GM12875 (cell line): ENCODE results near the gene MMEL1.
"Not testable (repeated sequence)": the region's sequence is repeated elsewhere in the genome, so short reads cannot be mapped to it uniquely, and the experiment has no call there.

Experiments
- H3K4me3 ChIP-seq: one replicate; pipeline ENCODE4 v1.5.1; 2011; ENCODE audit warnings: low read depth, low read length, control low read depth
- TF ChIP-seq, protein P1 (sequence below): IDR thresholded peaks from 2 replicates; pipeline ENCODE4 v1.5.1; 2011; ENCODE audit warnings: low read depth, mild to moderate bottlenecking, control low read depth, inconsistent platforms, low read length, moderate library complexity, borderline replicate concordance; ENCODE audit not compliant: insufficient read depth

Gene MMEL1, protein sequence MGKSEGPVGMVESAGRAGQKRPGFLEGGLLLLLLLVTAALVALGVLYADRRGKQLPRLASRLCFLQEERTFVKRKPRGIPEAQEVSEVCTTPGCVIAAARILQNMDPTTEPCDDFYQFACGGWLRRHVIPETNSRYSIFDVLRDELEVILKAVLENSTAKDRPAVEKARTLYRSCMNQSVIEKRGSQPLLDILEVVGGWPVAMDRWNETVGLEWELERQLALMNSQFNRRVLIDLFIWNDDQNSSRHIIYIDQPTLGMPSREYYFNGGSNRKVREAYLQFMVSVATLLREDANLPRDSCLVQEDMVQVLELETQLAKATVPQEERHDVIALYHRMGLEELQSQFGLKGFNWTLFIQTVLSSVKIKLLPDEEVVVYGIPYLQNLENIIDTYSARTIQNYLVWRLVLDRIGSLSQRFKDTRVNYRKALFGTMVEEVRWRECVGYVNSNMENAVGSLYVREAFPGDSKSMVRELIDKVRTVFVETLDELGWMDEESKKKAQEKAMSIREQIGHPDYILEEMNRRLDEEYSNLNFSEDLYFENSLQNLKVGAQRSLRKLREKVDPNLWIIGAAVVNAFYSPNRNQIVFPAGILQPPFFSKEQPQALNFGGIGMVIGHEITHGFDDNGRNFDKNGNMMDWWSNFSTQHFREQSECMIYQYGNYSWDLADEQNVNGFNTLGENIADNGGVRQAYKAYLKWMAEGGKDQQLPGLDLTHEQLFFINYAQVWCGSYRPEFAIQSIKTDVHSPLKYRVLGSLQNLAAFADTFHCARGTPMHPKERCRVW

DNA sequence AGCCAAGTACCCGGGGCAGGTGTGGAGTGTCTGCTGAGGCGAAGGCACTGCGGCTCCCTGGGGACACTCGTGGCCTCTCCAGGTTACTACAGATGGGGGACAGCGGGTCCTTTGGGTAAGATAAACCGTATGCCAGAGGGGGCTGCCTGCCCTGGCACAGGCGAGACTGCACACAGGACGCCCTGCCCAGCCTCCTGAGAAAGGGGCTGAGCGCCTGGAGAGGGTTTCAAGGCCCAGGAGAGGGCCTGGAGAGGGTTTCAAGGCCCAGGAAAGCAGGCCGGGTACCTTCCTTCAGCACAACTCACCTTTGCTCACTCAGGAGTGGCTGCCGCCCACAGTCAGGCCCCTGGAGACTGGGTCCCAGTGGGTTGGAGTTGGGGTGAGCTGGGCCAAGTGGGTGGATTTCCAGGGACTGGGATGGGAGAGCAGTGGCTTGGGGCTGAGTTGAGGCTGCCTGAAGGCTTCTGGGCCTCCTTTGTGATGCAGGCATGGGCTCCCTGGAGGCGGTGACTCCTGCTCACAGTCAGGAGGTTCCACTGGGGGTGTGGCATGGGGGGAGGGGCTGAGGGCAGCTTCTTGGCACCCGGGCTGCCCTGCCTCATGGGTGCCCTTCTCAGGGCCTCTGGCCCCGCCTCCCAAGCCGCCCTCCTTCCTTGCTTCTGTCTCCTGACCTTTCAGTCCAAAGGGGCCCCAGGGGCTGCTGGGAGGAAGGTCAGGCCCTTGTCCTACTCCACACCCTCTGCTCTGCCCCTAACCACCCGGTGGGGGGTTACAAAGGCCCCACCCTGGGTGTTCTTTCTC is at the start of gene MMEL1:
MMEL1 (minus strand) TSS at position 456 of the 801 bp plus-strand sequence. CDS start 3,532 bp downstream, outside the sequence.
- TF ChIP-seq, protein P1, sequence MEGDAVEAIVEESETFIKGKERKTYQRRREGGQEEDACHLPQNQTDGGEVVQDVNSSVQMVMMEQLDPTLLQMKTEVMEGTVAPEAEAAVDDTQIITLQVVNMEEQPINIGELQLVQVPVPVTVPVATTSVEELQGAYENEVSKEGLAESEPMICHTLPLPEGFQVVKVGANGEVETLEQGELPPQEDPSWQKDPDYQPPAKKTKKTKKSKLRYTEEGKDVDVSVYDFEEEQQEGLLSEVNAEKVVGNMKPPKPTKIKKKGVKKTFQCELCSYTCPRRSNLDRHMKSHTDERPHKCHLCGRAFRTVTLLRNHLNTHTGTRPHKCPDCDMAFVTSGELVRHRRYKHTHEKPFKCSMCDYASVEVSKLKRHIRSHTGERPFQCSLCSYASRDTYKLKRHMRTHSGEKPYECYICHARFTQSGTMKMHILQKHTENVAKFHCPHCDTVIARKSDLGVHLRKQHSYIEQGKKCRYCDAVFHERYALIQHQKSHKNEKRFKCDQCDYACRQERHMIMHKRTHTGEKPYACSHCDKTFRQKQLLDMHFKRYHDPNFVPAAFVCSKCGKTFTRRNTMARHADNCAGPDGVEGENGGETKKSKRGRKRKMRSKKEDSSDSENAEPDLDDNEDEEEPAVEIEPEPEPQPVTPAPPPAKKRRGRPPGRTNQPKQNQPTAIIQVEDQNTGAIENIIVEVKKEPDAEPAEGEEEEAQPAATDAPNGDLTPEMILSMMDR = no peak
- no peak within 1 kb of the TSS for H3K4me3 ChIP-seq

DNA sequence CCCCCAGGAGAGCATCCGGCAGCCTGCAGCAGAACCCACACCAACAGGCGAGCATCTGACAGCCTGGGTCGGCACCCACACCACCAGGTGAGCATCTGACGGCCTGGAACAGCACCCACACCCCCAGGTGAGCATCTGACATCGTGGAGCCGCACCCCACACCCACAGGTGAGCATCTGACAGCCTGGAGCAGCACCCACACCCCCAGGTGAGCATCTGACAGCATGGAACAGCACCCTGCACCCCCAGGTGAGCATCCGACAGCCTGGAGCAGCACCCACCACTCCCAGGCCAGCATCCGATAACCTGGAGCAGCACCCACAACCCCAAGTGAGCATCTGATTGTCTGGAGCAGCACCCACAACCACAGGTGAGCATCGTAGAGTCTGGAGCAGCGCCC is 43.9 kb upstream of the MMEL1 start:
- H3K4me3 ChIP-seq = not testable (repeated sequence)

DNA sequence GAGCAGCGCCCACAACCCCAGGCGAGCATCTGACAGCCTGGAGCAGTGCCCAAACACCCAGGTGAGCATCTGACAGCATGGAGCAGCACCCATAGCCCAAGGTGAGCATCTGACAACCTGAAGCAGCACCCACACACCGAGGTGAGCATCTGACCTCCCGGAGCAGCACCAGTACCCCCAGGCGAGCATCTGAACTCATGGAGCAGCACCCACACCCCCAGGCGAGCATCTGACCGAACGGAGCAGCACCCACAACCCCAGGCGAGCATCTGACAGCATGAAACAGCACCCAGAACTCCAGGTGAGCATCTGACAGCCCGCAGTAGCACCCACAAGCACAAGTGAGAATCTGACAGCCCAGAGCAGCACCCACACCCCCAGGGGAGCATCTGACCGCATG is 38.8 kb upstream of the MMEL1 start:
- H3K4me3 ChIP-seq = not testable (repeated sequence)

DNA sequence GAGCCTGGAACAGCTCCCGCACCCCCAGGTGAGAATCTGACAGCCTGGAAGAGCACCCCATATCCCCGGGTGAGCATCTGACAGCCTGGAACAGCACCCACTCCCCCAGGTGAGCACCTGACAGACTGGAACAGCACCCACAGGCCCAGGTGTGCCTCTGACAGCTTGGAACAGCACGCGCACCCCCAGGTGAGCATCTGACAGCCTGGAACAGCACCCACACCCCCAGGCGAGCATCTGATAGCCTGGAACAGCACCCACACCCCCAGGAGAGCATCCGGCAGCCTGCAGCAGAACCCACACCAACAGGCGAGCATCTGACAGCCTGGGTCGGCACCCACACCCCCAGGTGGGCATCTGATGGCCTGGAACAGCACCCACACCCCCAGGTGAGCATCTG is 27.0 kb upstream of the MMEL1 start:
- not testable (repeated sequence) for H3K4me3 ChIP-seq

DNA sequence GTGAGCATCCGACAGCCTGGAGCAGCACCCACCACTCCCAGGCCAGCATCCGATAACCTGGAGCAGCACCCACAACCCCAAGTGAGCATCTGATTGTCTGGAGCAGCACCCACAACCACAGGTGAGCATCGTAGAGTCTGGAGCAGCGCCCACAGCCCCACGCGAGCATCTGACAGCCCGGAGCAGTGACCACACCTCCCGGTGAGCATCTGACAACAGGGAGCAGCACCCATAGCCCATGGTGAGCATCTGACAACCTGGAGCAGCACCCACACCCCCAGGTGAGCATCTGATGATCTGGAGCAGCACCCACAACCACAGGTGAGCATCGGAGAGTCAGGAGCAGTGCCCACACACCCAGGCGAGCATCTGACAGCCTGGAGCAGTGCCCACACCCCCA is 25.1 kb upstream of the MMEL1 start:
- not testable (repeated sequence) for H3K4me3 ChIP-seq

DNA sequence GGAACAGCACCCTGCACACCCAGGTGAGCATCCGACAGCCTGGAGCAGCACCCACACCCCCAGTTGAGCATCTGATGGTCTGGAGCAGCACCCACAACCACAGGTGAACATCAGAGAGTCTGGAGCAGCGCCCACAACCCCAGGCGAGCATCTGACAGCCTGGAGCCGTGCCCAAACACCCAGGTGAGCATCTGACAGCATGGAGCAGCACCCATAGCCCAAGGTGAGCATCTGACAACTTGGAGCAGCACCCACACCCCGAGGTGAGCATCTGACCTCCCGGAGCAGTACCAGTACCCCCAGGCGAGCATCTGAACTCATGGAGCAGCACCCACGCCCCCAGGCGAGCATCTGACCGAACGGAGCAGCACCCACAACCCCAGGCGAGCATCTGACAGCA is 24.3 kb upstream of the MMEL1 start:
- not testable (repeated sequence) for H3K4me3 ChIP-seq

DNA sequence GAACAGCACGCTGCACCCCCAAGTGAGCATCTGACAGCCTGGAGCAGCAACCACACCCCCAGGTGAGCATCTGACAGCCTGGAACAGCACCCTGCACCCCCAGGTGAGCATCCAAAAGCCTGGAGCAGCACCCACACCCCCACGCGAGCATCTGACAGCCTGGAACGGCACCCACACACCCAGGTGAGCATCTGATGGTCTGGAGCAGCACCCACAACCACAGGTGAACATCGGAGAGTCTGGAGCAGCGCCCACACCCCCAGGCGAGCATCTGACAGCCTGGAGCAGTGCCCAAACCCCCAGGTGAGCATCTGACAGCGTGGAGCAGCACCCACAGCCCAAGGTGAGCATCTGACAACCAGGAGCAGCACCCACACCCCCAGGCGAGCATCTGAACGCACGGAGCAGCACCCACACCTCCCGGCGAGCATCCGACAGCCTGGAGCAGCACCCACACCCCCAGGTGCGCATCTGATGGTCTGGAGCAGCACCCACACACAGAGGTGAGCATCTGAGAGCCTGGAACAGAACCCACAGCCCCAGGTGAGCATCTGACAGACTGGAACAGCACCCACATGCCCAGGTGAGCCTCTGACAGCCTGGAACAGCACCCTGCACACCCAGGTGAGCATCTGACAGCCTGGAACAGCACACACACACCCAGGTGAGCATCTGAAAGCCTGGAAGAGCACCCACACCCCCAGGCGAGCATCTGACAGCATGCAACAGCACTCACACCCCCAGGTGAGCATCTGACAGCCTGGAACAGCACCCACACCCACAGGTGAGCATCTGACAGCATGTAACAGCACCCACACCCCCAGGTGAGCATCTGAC is 23.0 kb upstream of the MMEL1 start:
- not testable (repeated sequence) for H3K4me3 ChIP-seq

DNA sequence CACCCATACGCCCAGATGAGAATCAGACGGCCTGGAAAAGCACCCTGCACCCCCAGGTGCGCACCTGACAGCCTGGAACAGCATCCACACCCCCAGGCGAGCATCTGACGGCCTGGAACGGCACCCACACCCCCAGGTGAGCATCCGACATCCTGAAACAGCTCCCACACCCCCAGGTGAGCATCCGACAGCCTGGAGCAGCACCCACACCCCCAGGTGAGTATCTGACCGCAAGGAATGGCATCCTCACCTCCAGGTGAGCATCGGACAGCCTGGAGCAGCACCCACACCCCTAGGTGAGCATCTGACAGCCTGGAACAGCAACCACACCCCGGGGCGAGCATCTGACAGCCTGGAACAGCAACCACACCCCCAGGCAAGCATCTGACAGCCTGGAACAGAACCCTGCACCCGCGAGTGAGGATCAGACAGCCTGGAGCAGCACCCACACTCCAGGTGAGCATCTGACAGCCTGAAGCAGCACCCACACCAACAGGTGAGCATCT is 21.7 kb upstream of the MMEL1 start:
- not testable (repeated sequence) for H3K4me3 ChIP-seq

DNA sequence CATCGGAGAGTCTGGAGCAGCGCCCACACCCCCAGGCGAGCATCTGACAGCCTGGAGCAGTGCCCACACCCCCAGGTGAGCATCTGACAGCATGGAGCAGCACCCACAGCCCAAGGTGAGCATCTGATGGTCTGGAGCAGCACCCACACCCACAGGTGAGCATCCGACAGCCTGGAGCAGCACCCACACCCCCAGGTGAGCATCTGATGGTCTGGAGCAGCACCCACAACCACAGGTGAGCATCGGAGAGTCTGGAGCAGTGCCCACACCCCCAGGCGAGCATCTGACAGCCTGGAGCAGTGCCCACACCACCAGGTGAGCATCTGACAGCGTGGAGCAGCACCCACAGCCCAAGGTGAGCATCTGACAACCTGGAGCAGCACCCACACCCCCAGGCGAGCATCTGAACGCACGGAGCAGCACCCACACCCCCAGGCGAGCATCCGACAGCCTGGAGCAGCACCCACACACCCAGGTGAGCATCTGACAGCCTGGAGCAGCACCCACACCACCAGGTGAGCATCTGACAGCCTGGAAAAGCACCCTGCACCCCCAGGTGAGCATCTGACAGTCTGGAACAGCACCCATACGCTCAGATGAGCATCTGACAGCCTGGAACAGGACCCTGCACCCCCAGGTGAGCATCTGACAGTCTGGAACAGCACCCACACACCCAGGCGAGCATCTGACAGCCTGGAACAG is 21.1 kb upstream of the MMEL1 start:
- H3K4me3 ChIP-seq = not testable (repeated sequence)

DNA sequence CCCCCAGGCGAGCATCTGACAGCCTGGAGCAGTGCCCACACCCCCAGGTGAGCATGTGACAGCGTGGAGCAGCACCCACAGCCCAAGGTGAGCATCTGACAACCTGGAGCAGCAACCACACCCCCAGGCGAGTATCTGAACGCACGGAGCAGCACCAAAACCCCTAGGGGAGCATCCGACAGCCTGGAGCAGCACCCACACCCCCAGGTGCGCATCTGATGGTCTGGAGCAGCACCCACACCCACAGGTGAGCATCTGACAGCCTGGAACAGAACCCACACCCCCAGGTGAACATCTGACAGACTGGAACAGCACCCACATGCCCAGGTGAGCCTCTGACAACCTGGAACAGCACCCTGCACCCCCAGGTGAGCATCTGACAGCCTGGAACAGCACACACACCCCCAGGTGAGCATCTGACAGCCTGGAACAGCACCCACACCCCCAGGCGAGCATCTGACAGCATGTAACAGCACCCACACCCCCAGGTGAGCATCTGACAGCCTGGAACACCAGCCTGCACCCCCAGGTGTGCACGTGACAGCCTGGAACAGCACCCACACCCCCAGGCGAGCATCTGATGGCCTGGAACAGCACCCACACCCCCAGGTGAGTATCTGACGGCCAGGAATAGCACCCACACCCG is 20.2 kb upstream of the MMEL1 start:
- H3K4me3 ChIP-seq = not testable (repeated sequence)

DNA sequence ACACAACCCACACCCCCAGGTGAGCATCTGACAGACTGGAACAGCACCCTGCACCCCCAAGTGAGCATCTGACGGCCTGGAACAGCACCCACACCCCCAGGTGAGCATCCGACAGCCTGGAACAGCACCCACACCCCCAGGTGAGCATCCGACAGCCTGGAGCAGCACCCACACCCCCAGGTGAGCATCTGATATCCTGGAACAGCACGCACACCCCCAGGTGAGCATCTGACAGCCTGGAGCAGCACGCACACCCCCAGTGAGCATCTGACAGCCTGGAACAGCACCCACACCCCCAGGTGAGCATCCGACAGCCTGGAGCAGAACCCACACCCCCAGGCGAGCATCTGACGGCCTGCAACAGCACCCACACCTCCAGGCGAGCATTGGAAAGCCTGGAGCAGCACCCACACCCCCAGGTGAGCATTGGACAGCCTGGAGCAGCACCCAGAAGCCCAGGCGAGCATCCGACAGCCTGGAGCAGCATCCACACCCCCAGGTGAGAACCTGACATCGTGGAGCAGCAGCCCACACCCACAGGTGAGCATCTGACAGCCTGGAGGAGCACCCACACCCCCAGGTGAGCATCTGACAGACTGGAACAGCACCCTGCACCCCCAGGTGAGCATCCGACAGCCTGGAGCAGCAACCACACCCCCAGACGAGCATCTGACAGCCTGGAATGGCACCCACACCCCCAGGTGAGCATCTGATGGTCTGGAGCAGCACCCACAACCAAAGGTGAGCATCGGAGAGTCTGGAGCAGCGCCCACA is 19.5 kb upstream of the MMEL1 start:
- H3K4me3 ChIP-seq = not testable (repeated sequence)
